Activated T-cell treated with anti-CD3 and anti-CD28 coated beads, Interleukin-2, amount 50 U/mL, for 72 hours (primary cell): ENCODE results near the gene CSMD2. TPM values are rescaled to one million over a fixed set of nuclear protein-coding genes. Genes with fewer than 3 reads are reported as not detected.

Source experiments
- ATAC-seq, 2 donors: fragments of 150-1000 bp; cut with Tn5 transposase; replicated peaks in 1 of 2; 2 replicates each; pipeline ENCODE4 v1.10.0; 2021; ENCODE audit warnings: moderate library complexity in 2 of 2, mild to moderate bottlenecking in 1 of 2
- DNase-seq, 2 donors: peaks; one replicate each; pipeline ENCODE4 v3.0.0; 2021 to 2022; ENCODE audit warnings: mixed read lengths in 1 of 2
- H3K27ac Mint-ChIP-seq: one replicate; pipeline ENCODE4 v1.8.0; 2022; ENCODE audit warnings: mild to moderate bottlenecking, moderate library complexity, mixed read lengths
- H3K27me3 Mint-ChIP-seq: one replicate; pipeline ENCODE4 v1.8.0; 2022; ENCODE audit warnings: low read depth, mixed read lengths
- H3K36me3 Mint-ChIP-seq, 2 donors: one replicate each; pipeline ENCODE4 v1.8.0; 2022; ENCODE audit warnings: mixed read lengths in 2 of 2, mild to moderate bottlenecking in 1 of 2; ENCODE audit not compliant: insufficient read depth in 2 of 2
- H3K4me1 Mint-ChIP-seq: one replicate; pipeline ENCODE4 v1.8.0; 2022; ENCODE audit warnings: low read depth, mixed read lengths
- H3K4me3 Mint-ChIP-seq, 2 donors: one replicate each; pipeline ENCODE4 v1.8.0; 2022; ENCODE audit warnings: mild to moderate bottlenecking in 2 of 2, mixed read lengths in 2 of 2, moderate library complexity in 2 of 2
- H3K9me3 Mint-ChIP-seq, 2 donors: one replicate each; pipeline ENCODE4 v1.8.0; 2022; ENCODE audit warnings: mixed read lengths in 2 of 2
- total RNA-seq, 2 donors: library from RNA; stranded (reverse); gene quantifications; one replicate each; pipeline ENCODE4 v1.2.3, GENCODE V29; 2022

Gene CSMD2
- total RNA-seq, 2 donors from 2014 or later, result not detected

DNA sequence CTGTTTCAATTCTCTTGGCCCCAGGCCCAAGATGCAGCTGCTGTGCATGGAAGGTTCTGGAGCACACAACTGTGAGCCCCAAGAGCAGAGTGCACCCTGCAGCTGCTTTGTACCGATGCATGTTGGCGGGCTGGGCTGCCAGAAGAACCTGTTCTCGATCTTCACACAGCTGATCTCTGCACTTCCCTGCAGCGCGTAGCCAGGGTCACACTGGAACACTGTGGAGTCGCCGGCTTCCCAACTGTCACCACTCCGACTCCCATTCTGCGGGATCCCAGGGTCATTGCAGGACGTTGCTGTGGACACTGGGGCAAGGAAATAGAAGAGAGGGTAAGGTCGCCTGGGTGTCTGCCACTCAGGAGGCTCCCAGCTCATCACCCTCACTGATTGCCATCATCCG is 507.2 kb downstream of the CSMD2 start:
- Mint-ChIP-seq H3K4me1 (no peaks in the 10 kb centered on the region), H3K4me3 (no peak overlapping the region), H3K27ac (no peak overlapping the region), H3K36me3 (no peaks in the 10 kb centered on the region), H3K27me3 (no peaks in the 10 kb centered on the region), H3K9me3 (no peaks in the 10 kb centered on the region)
- no peak for ATAC-seq
- DNase-seq, result no peak

DNA sequence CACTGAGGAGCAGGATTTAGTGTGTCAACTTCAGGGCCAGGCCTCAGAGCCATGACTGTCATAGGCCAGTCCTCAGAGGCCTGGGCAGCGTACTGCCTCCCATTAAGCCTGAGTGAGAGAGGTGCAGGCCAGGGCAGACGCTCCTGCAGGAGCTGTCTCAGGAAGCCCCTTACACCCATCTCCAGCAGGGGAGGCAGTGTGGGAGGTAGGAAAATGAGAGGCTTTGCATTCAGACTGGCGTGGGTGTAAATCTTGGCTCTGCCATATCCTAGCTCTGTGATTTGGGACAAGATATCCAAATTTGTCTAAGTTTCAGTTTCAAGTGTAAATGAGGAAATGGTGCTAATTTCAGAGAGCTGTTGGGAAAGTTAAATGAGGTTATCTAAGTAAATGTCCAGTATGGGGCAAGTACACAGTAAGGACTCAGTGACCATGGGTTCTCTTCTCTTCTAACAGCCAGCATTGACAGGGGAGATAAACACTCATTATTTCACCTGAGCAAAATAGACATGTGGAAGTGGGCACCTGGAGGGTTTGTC is 508.5 kb downstream of the CSMD2 start:
- no peaks in the 10 kb centered on the region for H3K27me3 Mint-ChIP-seq
- DNase-seq (no peak), ATAC-seq (no peak)
- no peaks in the 10 kb centered on the region for H3K4me1 Mint-ChIP-seq
- no peak overlapping the region for H3K27ac Mint-ChIP-seq
- H3K9me3 Mint-ChIP-seq, result no peaks in the 10 kb centered on the region
- no peaks in the 10 kb centered on the region for H3K36me3 Mint-ChIP-seq
- no peak overlapping the region for H3K4me3 Mint-ChIP-seq

DNA sequence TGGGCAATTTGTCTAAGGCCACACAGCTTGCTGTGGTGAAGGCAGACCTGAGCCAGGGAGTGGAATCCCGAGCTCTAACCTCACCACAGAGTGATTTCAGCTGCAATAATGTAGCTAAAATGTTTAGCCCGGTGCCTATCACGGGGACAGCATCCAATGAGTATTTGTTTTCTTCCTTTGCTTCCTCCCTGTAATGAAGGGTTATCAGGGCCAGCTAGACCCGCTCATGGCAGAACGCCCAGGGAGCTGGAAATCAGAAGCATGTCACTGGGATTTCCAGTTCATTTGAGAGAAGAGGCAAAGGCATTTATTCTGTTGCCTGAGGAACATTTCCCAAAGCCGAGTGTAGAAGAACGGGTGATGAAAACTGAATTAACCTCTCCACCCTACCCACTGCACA is 509.5 kb downstream of the CSMD2 start:
- Mint-ChIP-seq H3K36me3 (no peaks in the 10 kb centered on the region), H3K4me1 (no peaks in the 10 kb centered on the region), H3K4me3 (no peak overlapping the region), H3K9me3 (no peaks in the 10 kb centered on the region), H3K27me3 (no peaks in the 10 kb centered on the region), H3K27ac (no peak overlapping the region)
- DNase-seq, result no peak
- no peak for ATAC-seq

- Mint-ChIP-seq H3K4me3 (no peak overlapping the region), H3K27ac (no peak overlapping the region), H3K4me1 (no peaks in the 10 kb centered on the region), H3K36me3 (no peaks in the 10 kb centered on the region), H3K9me3 (no peaks in the 10 kb centered on the region), H3K27me3 (no peaks in the 10 kb centered on the region)
- no peak for DNase-seq
- ATAC-seq, result no peak
Measured at GRCh38 chr1:33654267-33654834, 510.7 kb downstream of the CSMD2 start.

- no peaks in the 10 kb centered on the region for H3K4me1 Mint-ChIP-seq
- DNase-seq (no peak), ATAC-seq (no peak)
- no peaks in the 10 kb centered on the region for H3K36me3 Mint-ChIP-seq
- H3K27ac Mint-ChIP-seq, result no peak overlapping the region
- no peaks in the 10 kb centered on the region for H3K9me3 Mint-ChIP-seq
- H3K27me3 Mint-ChIP-seq, result no peaks in the 10 kb centered on the region
- H3K4me3 Mint-ChIP-seq, result no peak overlapping the region
Measured at GRCh38 chr1:33653226-33653625, 511.8 kb downstream of the CSMD2 start.

GRCh38 chr1:33650708-33651107 is 514.3 kb downstream of the CSMD2 start:
- no peak for ATAC-seq
- H3K4me3 Mint-ChIP-seq, result no peak overlapping the region
- no peaks in the 10 kb centered on the region for H3K4me1 Mint-ChIP-seq
- peaks cover 9% of the 10 kb centered on the region for H3K27me3 Mint-ChIP-seq
- H3K36me3 Mint-ChIP-seq, result no peaks in the 10 kb centered on the region
- no peak for DNase-seq
- H3K27ac Mint-ChIP-seq, result no peak overlapping the region
- H3K9me3 Mint-ChIP-seq, result no peaks in the 10 kb centered on the region

- Mint-ChIP-seq H3K36me3 (no peaks in the 10 kb centered on the region), H3K27me3 (peaks cover 12% of the 10 kb centered on the region), H3K4me3 (no peak overlapping the region), H3K4me1 (no peaks in the 10 kb centered on the region), H3K27ac (no peak overlapping the region), H3K9me3 (no peaks in the 10 kb centered on the region)
- DNase-seq (no peak), ATAC-seq (no peak)
Measured at GRCh38 chr1:33649759-33650158, 515.3 kb downstream of the CSMD2 start.

DNA sequence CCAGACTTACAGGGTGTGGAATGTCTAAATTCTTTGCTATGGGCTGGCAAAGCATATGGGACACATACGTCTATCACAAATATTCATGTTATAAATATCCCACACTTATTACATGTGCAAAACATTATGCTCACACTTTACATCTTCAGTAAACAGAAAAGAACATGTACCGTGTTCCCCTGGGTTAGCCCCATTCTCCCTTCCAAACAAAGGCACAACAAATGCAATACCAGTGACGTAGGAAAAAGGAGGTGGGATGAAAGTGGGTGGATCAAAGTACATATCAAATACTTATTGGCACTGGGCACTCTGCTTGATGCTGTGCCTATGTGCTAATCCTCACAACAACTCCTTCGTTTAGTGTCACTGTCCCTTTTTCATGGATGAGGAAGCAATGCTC is 521.8 kb downstream of the CSMD2 start:
- DNase-seq, result no peak
- no peaks in the 10 kb centered on the region for H3K36me3 Mint-ChIP-seq
- H3K4me1 Mint-ChIP-seq, result no peaks in the 10 kb centered on the region
- ATAC-seq, result no peak
- peaks cover 39% of the 10 kb centered on the region for H3K27me3 Mint-ChIP-seq
- no peak overlapping the region for H3K27ac Mint-ChIP-seq
- no peaks in the 10 kb centered on the region for H3K9me3 Mint-ChIP-seq
- H3K4me3 Mint-ChIP-seq, result no peak overlapping the region

GRCh38 chr1:33641104-33641830 is 523.8 kb downstream of the CSMD2 start:
- H3K27ac Mint-ChIP-seq, result no peak overlapping the region
- H3K36me3 Mint-ChIP-seq, result no peaks in the 10 kb centered on the region
- ATAC-seq (no peak), DNase-seq (no peak)
- no peak overlapping the region for H3K4me3 Mint-ChIP-seq
- peaks cover 36% of the 10 kb centered on the region for H3K27me3 Mint-ChIP-seq
- no peaks in the 10 kb centered on the region for H3K9me3 Mint-ChIP-seq
- no peaks in the 10 kb centered on the region for H3K4me1 Mint-ChIP-seq

DNA sequence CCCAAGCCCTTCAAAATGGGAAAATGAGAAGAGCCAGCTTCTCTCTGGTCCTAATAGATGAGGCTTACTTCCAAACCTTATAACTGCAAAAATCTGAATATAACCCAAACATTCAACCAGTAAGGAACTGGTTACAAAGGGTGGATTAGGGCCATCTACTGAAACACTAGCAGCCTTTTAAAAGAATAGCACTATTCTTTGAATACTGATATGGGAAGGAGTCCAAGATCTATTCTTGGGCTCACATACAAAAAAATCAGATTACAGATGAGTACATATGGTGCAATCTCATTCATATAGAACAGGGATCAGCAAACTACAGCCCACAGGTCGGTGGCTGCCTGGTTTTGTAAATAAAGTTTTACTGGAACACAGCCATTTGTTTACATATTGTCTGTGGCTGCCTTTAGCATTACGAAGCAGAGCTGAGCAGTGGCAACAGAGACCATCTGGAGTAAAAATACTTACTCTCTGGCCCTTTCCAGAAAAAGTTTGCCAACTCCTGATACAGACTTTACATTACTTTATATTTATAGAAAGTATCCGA is 524.8 kb downstream of the CSMD2 start:
- Mint-ChIP-seq H3K4me3 (no peak overlapping the region), H3K36me3 (no peaks in the 10 kb centered on the region), H3K27ac (no peak overlapping the region), H3K9me3 (no peaks in the 10 kb centered on the region), H3K4me1 (no peaks in the 10 kb centered on the region), H3K27me3 (peaks cover 29% of the 10 kb centered on the region)
- DNase-seq (no peak), ATAC-seq (no peak)

DNA sequence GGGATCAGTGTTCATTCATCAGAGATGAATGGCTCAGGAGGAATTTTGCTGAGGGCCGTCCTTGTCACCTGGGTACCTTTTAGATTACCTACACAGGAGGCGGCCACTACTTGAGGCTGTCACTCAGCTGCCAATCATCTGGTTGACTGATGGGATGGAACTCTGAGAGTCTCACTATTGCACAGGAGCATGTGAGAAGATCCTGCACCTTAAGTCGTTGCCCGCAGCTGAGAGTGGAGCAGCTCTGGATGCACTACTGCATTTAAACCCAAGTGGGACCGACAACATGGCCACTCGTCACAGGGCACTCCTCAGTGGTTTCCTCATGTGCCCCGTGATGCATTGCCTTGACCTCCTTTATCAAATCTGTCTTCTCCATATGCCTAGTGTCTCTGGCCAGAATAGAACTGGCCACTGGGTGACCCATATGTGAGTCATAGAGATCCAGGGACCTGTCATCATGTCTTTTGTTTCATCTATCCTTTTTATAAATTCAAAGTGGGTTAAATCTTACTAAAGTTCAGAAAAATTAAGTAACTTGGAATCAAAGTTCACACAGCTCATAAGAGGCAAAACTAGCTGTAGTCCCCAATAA is 527.1 kb downstream of the CSMD2 start:
- Mint-ChIP-seq H3K4me1 (peaks cover 13% of the 10 kb centered on the region), H3K27ac (no peak overlapping the region), H3K27me3 (peaks cover 31% of the 10 kb centered on the region), H3K4me3 (no peak overlapping the region), H3K9me3 (no peaks in the 10 kb centered on the region), H3K36me3 (no peaks in the 10 kb centered on the region)
- ATAC-seq (no peak), DNase-seq (no peak)

DNA sequence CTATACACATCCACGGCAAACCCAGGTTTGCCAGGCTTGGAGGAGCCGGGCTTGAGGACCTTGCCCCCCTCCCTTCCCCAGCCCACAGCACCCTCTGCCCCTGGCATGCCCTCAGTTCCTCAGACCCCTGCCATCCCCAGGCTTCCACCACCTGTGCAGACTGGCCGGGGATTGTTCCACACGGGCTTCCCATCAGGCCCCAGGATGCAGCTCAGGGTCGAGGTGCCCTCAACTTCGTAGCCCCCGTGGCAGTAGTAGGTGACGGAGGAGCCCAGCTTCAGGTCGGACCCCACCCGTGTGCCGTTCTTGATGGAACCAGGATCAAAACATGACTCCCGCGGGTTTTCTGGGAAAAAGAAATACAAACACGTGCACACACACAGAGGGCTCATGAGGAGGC is 528.8 kb downstream of the CSMD2 start:
- Mint-ChIP-seq H3K36me3 (no peaks in the 10 kb centered on the region), H3K27me3 (peaks cover 22% of the 10 kb centered on the region), H3K4me3 (no peak overlapping the region), H3K4me1 (peaks cover 13% of the 10 kb centered on the region), H3K27ac (no peak overlapping the region), H3K9me3 (no peaks in the 10 kb centered on the region)
- DNase-seq (no peak), ATAC-seq (no peak)

- H3K4me3 Mint-ChIP-seq, result no peak overlapping the region
- no peak for ATAC-seq
- H3K9me3 Mint-ChIP-seq, result no peaks in the 10 kb centered on the region
- no peaks in the 10 kb centered on the region for H3K36me3 Mint-ChIP-seq
- DNase-seq, result no peak
- no peak overlapping the region for H3K27ac Mint-ChIP-seq
- H3K27me3 Mint-ChIP-seq, result peaks cover 22% of the 10 kb centered on the region
- H3K4me1 Mint-ChIP-seq, result peaks cover 13% of the 10 kb centered on the region
Measured at GRCh38 chr1:33635336-33636012, 529.6 kb downstream of the CSMD2 start.
